ENCODE measurements around the gene TPPP3.

DNA sequence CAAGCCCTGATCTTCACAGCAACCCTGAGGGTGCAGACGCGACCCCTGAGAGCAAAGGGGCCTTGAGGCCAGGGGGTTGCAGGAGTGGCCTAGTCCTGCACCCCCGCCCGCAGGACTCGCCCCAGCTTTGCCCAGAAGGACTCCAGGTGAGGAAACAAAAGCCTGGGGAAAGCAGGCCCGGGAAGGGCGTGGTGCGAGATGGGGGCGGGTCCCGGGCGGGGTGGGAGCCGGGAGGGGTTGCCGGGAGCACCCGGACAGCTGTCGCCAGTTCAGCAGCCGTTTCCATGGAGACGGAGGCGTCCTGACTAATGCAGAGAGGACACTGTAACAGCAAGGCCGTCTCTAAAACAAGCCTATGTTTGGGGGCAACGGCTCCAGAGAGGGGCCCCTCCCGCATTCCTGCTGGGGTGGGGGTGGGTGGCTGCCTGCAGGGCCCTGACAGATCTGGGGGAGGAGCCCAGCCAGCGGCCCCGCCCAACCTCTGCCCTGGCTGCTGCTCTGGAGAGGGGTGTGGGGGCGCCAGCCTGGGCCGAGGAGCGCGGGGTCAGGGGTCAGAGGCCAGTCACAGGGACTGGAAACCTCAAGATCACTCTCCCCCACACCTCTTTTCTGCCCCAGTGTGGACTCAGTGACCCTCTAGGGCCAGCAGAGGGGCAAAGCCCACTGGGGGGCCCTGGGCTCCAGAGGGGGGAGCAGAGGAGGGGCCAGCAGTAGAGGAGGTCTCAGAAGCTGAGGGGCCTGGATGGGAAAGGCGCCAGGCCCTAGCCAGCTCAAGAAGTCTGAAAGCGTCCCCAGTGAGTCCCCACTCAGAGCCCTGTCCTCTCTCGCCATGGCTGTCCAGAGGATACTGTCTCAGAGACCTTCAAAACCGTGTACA is 3.1 kb upstream of the TPPP3 start:
- TF ChIP-seq POLR2AphosphoS5 (IDR thresholded peaks at IDR 0.05; ENCODE audit: low read depth, low read length) (no peak), TCF7L2 (IDR thresholded peaks at IDR 0.05; ENCODE audit: low read depth, low read length) (no peak), SIN3A (IDR thresholded peaks at IDR 0.05; ENCODE audit: borderline replicate concordance, insufficient read depth, low read depth, low read length) (no peak)
- TF ChIP-seq, protein P1, sequence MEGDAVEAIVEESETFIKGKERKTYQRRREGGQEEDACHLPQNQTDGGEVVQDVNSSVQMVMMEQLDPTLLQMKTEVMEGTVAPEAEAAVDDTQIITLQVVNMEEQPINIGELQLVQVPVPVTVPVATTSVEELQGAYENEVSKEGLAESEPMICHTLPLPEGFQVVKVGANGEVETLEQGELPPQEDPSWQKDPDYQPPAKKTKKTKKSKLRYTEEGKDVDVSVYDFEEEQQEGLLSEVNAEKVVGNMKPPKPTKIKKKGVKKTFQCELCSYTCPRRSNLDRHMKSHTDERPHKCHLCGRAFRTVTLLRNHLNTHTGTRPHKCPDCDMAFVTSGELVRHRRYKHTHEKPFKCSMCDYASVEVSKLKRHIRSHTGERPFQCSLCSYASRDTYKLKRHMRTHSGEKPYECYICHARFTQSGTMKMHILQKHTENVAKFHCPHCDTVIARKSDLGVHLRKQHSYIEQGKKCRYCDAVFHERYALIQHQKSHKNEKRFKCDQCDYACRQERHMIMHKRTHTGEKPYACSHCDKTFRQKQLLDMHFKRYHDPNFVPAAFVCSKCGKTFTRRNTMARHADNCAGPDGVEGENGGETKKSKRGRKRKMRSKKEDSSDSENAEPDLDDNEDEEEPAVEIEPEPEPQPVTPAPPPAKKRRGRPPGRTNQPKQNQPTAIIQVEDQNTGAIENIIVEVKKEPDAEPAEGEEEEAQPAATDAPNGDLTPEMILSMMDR (IDR thresholded peaks at IDR 0.05): no peak
- TF ChIP-seq, protein P2, sequence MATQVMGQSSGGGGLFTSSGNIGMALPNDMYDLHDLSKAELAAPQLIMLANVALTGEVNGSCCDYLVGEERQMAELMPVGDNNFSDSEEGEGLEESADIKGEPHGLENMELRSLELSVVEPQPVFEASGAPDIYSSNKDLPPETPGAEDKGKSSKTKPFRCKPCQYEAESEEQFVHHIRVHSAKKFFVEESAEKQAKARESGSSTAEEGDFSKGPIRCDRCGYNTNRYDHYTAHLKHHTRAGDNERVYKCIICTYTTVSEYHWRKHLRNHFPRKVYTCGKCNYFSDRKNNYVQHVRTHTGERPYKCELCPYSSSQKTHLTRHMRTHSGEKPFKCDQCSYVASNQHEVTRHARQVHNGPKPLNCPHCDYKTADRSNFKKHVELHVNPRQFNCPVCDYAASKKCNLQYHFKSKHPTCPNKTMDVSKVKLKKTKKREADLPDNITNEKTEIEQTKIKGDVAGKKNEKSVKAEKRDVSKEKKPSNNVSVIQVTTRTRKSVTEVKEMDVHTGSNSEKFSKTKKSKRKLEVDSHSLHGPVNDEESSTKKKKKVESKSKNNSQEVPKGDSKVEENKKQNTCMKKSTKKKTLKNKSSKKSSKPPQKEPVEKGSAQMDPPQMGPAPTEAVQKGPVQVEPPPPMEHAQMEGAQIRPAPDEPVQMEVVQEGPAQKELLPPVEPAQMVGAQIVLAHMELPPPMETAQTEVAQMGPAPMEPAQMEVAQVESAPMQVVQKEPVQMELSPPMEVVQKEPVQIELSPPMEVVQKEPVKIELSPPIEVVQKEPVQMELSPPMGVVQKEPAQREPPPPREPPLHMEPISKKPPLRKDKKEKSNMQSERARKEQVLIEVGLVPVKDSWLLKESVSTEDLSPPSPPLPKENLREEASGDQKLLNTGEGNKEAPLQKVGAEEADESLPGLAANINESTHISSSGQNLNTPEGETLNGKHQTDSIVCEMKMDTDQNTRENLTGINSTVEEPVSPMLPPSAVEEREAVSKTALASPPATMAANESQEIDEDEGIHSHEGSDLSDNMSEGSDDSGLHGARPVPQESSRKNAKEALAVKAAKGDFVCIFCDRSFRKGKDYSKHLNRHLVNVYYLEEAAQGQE (IDR thresholded peaks at IDR 0.05; ENCODE audit: insufficient read depth in 1 of 2, low read depth in 2 of 2, low read length in 1 of 2): no peak
